OCI-LY3 (cell line): Measurements from ENCODE around the gene PDE4D.

Source experiments
- H2AFZ ChIP-seq: fragments of 200-600, 300-600 bp; shearing (Covaris generic); 2 replicates; pipeline ENCODE4 v1.6.0; 2014; ENCODE audit warnings: antibody characterized with exemption, low read depth, low read length
- H3K27ac ChIP-seq: fragments of 200-600, 300-600 bp; sonication (generic); 2 replicates; pipeline ENCODE4 v1.5.1; 2014; ENCODE audit warnings: mild to moderate bottlenecking, low read length, moderate library complexity, mixed read lengths
- H3K27me3 ChIP-seq: fragments of 200-600, 300-600 bp; sonication (generic); 2 replicates; pipeline ENCODE4 v1.6.1; 2014; ENCODE audit warnings: low read depth, low read length, mixed read lengths
- H3K36me3 ChIP-seq: fragments of 200-600, 300-600 bp; sonication (generic); replicated peaks from 2 replicates; pipeline ENCODE3; 2014; ENCODE audit warnings: low read depth, low read length, mixed read lengths
- H3K4me1 ChIP-seq: fragments of 300-600, 200-600 bp; sonication (generic); 2 replicates; pipeline ENCODE4 v1.6.1; 2014; ENCODE audit warnings: low read length, mixed read lengths
- H3K4me2 ChIP-seq: fragments of 200-600, 300-600 bp; sonication (generic); 2 replicates; pipeline ENCODE4 v1.6.1; 2014; ENCODE audit warnings: low read length, mixed read lengths
- H3K4me3 ChIP-seq: fragments of 300-600, 200-600 bp; sonication (generic); 2 replicates; pipeline ENCODE4 v1.5.1; 2014; ENCODE audit warnings: antibody characterized with exemption, mild to moderate bottlenecking, low read length, moderate library complexity
- H3K79me2 ChIP-seq: fragments of 300-600, 200-600 bp; shearing (Covaris generic); 2 replicates; pipeline ENCODE4 v1.6.1; 2014; ENCODE audit warnings: mild to moderate bottlenecking, low read length, mixed read lengths
- H3K9ac ChIP-seq: fragments of 300-600, 200-600 bp; shearing (Covaris generic); 2 replicates; pipeline ENCODE4 v1.6.0; 2014; ENCODE audit warnings: mild to moderate bottlenecking, low read length, moderate library complexity
- H3K9me3 ChIP-seq: fragments of 200-600, 300-600 bp; shearing (Covaris generic); 2 replicates; pipeline ENCODE4 v1.6.1; 2014; ENCODE audit warnings: low read length, mixed read lengths; ENCODE audit not compliant: insufficient read depth
- H4K20me1 ChIP-seq: fragments of 200-600, 300-600 bp; sonication (generic); 2 replicates; pipeline ENCODE4 v1.6.1; 2016; ENCODE audit warnings: low read length, mixed read lengths; ENCODE audit not compliant: insufficient read depth
- CTCF ChIP-seq: fragments of 200-600, 300-600 bp; sonication (generic); IDR thresholded peaks from 2 replicates; pipeline ENCODE4 v1.5.1; 2014; ENCODE audit warnings: antibody characterized with exemption, low read length, low read depth
- EZH2phosphoT487 ChIP-seq: fragments of 200-600 bp; shearing (Covaris generic); IDR thresholded peaks from 2 replicates; pipeline ENCODE4 v1.6.1; 2018; ENCODE audit warnings: antibody characterized with exemption, mixed run types, low read depth

PDE4D gene

GRCh38 chr5:58927938-58928337 lies 965.6 kb downstream of the PDE4D start:
- Histone ChIP-seq H4K20me1 (no peaks in the 10 kb centered on the region), H3K36me3 (no peaks in the 10 kb centered on the region), H3K4me3 (no peak overlapping the region), H3K79me2 (no peaks in the 10 kb centered on the region), H2AFZ (no peak overlapping the region), H3K9ac (no peak overlapping the region), H3K27ac (no peak overlapping the region), H3K4me2 (no peak overlapping the region), H3K4me1 (0 out of 2 replicates have a peak, but pooled peaks cover 3% of the 10 kb centered on the region), H3K27me3 (no peaks in the 10 kb centered on the region), H3K9me3 (no peaks in the 10 kb centered on the region)
- no peak for TF ChIP-seq CTCF
- TF ChIP-seq EZH2phosphoT487 = no peak

GRCh38 chr5:58927181-58927580 lies 966.3 kb downstream of the PDE4D start:
- H4K20me1 ChIP-seq = no peaks in the 10 kb centered on the region
- no peaks in the 10 kb centered on the region for H3K36me3 ChIP-seq
- no peak overlapping the region for H3K9ac ChIP-seq
- peak overlapping the region; percentile 9; the same call in 1 of the 2 replicates for H3K4me2 ChIP-seq
- no peaks in the 10 kb centered on the region for H3K79me2 ChIP-seq
- no peaks in the 10 kb centered on the region for H3K9me3 ChIP-seq
- no peak overlapping the region for H2AFZ ChIP-seq
- TF ChIP-seq CTCF (no peak), EZH2phosphoT487 (no peak)
- no peak overlapping the region for H3K27ac ChIP-seq
- 0 out of 2 replicates have a peak, but pooled peaks cover 3% of the 10 kb centered on the region for H3K4me1 ChIP-seq
- no peak overlapping the region for H3K4me3 ChIP-seq
- no peaks in the 10 kb centered on the region for H3K27me3 ChIP-seq

- no peaks in the 10 kb centered on the region for H3K9me3 ChIP-seq
- no peak overlapping the region for H3K27ac ChIP-seq
- no peak overlapping the region for H2AFZ ChIP-seq
- no peaks in the 10 kb centered on the region for H3K36me3 ChIP-seq
- TF ChIP-seq EZH2phosphoT487 (no peak), CTCF (no peak)
- H3K4me3 ChIP-seq = no peak overlapping the region
- H4K20me1 ChIP-seq = no peaks in the 10 kb centered on the region
- no peaks in the 10 kb centered on the region for H3K79me2 ChIP-seq
- no peak overlapping the region for H3K4me2 ChIP-seq
- H3K4me1 ChIP-seq = 0 out of 2 replicates have a peak, but pooled peaks cover 3% of the 10 kb centered on the region
- no peaks in the 10 kb centered on the region for H3K27me3 ChIP-seq
- H3K9ac ChIP-seq = no peak overlapping the region
Observed at GRCh38 chr5:58926541-58926935, 967.0 kb downstream of the PDE4D start.

- no peak overlapping the region for H3K4me3 ChIP-seq
- H3K27me3 ChIP-seq = no peaks in the 10 kb centered on the region
- H3K27ac ChIP-seq = no peak overlapping the region
- no peak overlapping the region for H3K4me2 ChIP-seq
- H3K9me3 ChIP-seq = no peaks in the 10 kb centered on the region
- no peaks in the 10 kb centered on the region for H4K20me1 ChIP-seq
- no peaks in the 10 kb centered on the region for H3K36me3 ChIP-seq
- H3K79me2 ChIP-seq = no peaks in the 10 kb centered on the region
- H3K4me1 ChIP-seq = 0 out of 2 replicates have a peak, but pooled peaks cover 3% of the 10 kb centered on the region
- TF ChIP-seq CTCF (no peak), EZH2phosphoT487 (no peak)
- H3K9ac ChIP-seq = no peak overlapping the region
- no peak overlapping the region for H2AFZ ChIP-seq
Observed at GRCh38 chr5:58925627-58926540, 967.6 kb downstream of the PDE4D start.
